Testis (tissue), 2 donors: Measurements from ENCODE around the gene TUFM.

Experiments used
- CTCF ChIP-seq, 3 experiments: fragments of 450-650 bp in 2 of 3; fragments of 200-600 bp in 1 of 3; sonication (generic) in 1 of 3; IDR thresholded peaks; one replicate each; pipeline ENCODE4 v1.5.1; 2016 to 2019; ENCODE audit warnings: antibody characterized with exemption in 3 of 3, mild to moderate bottlenecking in 2 of 3, moderate library complexity in 1 of 3
- POLR2A ChIP-seq: fragments of 450-650 bp; IDR thresholded peaks from one replicate; pipeline ENCODE4 v1.6.1; 2017; ENCODE audit warnings: antibody characterized with exemption, mild to moderate bottlenecking, moderate library complexity

- TF ChIP-seq CTCF (IDR thresholded peaks at IDR 0.05) (no peak), POLR2A (no peak)
These were observed 20.0 kb downstream of the TUFM start for GRCh38 chr16:28826141-28826540.
